ENCODE results near the gene STAT5A.

STAT5A gene

GRCh38 chr17:42266918-42267766 lies 21.2 kb upstream of the STAT5A start:
- DNase-seq (ENCODE audit: low read depth), result peak; percentile 65
- TF ChIP-seq POLR2A (IDR thresholded peaks at IDR 0.05; ENCODE audit: extremely low read depth, insufficient read length) (no peak), MAX (IDR thresholded peaks at IDR 0.05; ENCODE audit: low read depth, low read length) (no peak), CTCF (IDR thresholded peaks at IDR 0.05; ENCODE audit: low read depth, low read length) (no peak), MYC (IDR thresholded peaks at IDR 0.05; ENCODE audit: low read depth, low read length) (no peak)
- H3K4me3 ChIP-seq (ENCODE audit: low read depth, low read length), result no peak overlapping the region

- no peak overlapping the region for H3K4me3 ChIP-seq (ENCODE audit: low read depth, low read length)
- no peak for DNase-seq (ENCODE audit: low read depth)
- TF ChIP-seq CTCF (IDR thresholded peaks at IDR 0.05; ENCODE audit: low read depth, low read length), result no peak
- no peak for TF ChIP-seq MYC (IDR thresholded peaks at IDR 0.05; ENCODE audit: low read depth, low read length)
- TF ChIP-seq MAX (IDR thresholded peaks at IDR 0.05; ENCODE audit: low read depth, low read length), result no peak
- no peak for TF ChIP-seq POLR2A (IDR thresholded peaks at IDR 0.05; ENCODE audit: extremely low read depth, insufficient read length)
Observed at GRCh38 chr17:42268236-42268635, 20.1 kb upstream of the STAT5A start.

- TF ChIP-seq POLR2A (IDR thresholded peaks at IDR 0.05; ENCODE audit: extremely low read depth, insufficient read length) (no peak), MAX (IDR thresholded peaks at IDR 0.05; ENCODE audit: low read depth, low read length) (no peak), MYC (IDR thresholded peaks at IDR 0.05; ENCODE audit: low read depth, low read length) (no peak), CTCF (IDR thresholded peaks at IDR 0.05; ENCODE audit: low read depth, low read length) (no peak)
- no peak overlapping the region for H3K4me3 ChIP-seq (ENCODE audit: low read depth, low read length)
- DNase-seq (ENCODE audit: low read depth), result no peak
Observed at GRCh38 chr17:42270170-42270535, 18.1 kb upstream of the STAT5A start.

GRCh38 chr17:42270596-42270995 lies 17.7 kb upstream of the STAT5A start:
- DNase-seq (ENCODE audit: low read depth), result no peak
- no peak overlapping the region for H3K4me3 ChIP-seq (ENCODE audit: low read depth, low read length)
- TF ChIP-seq MYC (IDR thresholded peaks at IDR 0.05; ENCODE audit: low read depth, low read length), result no peak
- no peak for TF ChIP-seq POLR2A (IDR thresholded peaks at IDR 0.05; ENCODE audit: extremely low read depth, insufficient read length)

GRCh38 chr17:42271006-42271778 lies 17.1 kb upstream of the STAT5A start:
- no peak overlapping the region for H3K4me3 ChIP-seq (ENCODE audit: low read depth, low read length)
- TF ChIP-seq MYC (IDR thresholded peaks at IDR 0.05; ENCODE audit: low read depth, low read length), result no peak
- no peak for TF ChIP-seq POLR2A (IDR thresholded peaks at IDR 0.05; ENCODE audit: extremely low read depth, insufficient read length)
- TF ChIP-seq MAX (IDR thresholded peaks at IDR 0.05; ENCODE audit: low read depth, low read length), result no peak
- TF ChIP-seq CTCF (IDR thresholded peaks at IDR 0.05; ENCODE audit: low read depth, low read length), result no peak
- DNase-seq (ENCODE audit: low read depth), result no peak

- TF ChIP-seq CTCF (IDR thresholded peaks at IDR 0.05; ENCODE audit: low read depth, low read length) (no peak), MAX (IDR thresholded peaks at IDR 0.05; ENCODE audit: low read depth, low read length) (no peak), MYC (IDR thresholded peaks at IDR 0.05; ENCODE audit: low read depth, low read length) (no peak), POLR2A (IDR thresholded peaks at IDR 0.05; ENCODE audit: extremely low read depth, insufficient read length) (no peak)
- peak; percentile 23 for DNase-seq (ENCODE audit: low read depth)
- no peak overlapping the region for H3K4me3 ChIP-seq (ENCODE audit: low read depth, low read length)
Observed at GRCh38 chr17:42271779-42272035, 16.6 kb upstream of the STAT5A start.

Measured in NB4 (cell line).